Measurements from ENCODE around the gene MEG3. TPM values are rescaled to one million over a fixed set of nuclear protein-coding genes. Genes with fewer than 3 reads are reported as not detected.

MEG3 gene
- total RNA-seq, 1 donor from 2014 or later, result 0.18 TPM

DNA sequence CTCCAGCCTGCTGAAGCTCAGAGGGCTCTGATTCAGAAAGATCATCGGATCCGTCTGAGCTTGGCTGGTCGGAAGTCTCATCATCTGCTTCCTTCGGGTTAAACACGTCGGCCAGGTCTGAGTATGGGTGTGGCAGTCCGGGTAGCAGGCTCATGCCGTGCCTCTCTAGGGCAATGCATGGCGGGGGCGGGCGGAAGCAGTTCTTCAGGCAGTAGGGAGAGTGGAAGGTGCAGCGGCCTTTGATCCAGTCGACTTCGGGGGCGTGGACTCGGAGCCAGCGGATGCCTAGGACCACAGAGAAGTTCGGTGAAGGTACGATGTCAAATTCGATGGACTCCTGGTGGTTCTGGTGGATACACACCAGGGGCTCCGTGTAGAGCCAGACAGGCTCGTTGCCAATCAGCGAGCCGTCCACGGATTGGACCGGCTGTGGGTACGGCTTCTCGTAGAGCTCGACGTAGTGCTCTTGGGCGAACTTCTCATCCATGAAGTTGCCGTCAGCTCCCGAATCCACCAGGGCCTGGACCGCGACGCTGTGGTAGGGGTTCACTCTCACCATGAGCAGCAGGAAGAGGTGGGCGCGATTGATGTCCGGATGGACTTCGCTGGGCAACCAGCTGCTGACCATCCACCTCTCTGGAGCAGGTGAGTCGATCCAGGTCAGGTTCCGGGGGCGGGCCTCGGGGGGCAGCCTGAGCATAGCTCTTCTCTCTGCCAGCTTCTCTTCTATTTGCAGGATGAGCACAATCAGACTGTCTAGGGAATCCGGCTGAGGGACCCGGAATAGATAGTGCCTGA is 57.3 kb downstream of the MEG3 start:
- DNase-seq (ENCODE audit: low spot score in 2 of 2, unreplicated experiment in 2 of 2), result no peak
- Mint-ChIP-seq H3K4me3 (no peak overlapping the region), H3K9me3 (peaks cover 22% of the 10 kb centered on the region), H3K27ac (no peak overlapping the region), H3K4me1 (peaks cover 21% of the 10 kb centered on the region), H3K27me3 (ENCODE audit: low read depth) (peaks cover 4% of the 10 kb centered on the region), H3K36me3 (no peaks in the 10 kb centered on the region)
- TF ChIP-seq, protein P1, sequence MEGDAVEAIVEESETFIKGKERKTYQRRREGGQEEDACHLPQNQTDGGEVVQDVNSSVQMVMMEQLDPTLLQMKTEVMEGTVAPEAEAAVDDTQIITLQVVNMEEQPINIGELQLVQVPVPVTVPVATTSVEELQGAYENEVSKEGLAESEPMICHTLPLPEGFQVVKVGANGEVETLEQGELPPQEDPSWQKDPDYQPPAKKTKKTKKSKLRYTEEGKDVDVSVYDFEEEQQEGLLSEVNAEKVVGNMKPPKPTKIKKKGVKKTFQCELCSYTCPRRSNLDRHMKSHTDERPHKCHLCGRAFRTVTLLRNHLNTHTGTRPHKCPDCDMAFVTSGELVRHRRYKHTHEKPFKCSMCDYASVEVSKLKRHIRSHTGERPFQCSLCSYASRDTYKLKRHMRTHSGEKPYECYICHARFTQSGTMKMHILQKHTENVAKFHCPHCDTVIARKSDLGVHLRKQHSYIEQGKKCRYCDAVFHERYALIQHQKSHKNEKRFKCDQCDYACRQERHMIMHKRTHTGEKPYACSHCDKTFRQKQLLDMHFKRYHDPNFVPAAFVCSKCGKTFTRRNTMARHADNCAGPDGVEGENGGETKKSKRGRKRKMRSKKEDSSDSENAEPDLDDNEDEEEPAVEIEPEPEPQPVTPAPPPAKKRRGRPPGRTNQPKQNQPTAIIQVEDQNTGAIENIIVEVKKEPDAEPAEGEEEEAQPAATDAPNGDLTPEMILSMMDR (IDR thresholded peaks at IDR 0.05; ENCODE audit: unreplicated experiment), result no peak

DNA sequence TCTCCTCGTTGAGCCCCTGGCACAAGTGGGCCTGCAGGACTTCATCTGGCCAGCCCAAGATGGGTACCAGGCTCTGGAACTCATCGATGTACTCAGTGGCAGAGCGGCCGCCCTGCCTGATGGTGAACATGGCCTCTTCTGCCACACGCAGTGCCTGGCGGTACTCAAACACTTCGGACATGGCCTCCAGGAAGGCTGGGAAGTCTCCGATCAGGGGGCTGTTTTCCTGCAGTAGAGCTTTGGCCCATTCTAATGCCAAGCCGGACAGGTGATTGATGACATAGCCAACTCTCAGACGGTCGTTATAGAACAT is 57.8 kb downstream of the MEG3 start:
- Mint-ChIP-seq H3K9me3 (peaks cover 22% of the 10 kb centered on the region), H3K4me1 (peaks cover 26% of the 10 kb centered on the region), H3K36me3 (no peaks in the 10 kb centered on the region), H3K27ac (no peak overlapping the region), H3K4me3 (no peak overlapping the region), H3K27me3 (ENCODE audit: low read depth) (peaks cover 4% of the 10 kb centered on the region)
- DNase-seq (ENCODE audit: low spot score in 2 of 2, unreplicated experiment in 2 of 2), result no peak
- TF ChIP-seq, protein P1 (IDR thresholded peaks at IDR 0.05; ENCODE audit: unreplicated experiment), result no peak

DNA sequence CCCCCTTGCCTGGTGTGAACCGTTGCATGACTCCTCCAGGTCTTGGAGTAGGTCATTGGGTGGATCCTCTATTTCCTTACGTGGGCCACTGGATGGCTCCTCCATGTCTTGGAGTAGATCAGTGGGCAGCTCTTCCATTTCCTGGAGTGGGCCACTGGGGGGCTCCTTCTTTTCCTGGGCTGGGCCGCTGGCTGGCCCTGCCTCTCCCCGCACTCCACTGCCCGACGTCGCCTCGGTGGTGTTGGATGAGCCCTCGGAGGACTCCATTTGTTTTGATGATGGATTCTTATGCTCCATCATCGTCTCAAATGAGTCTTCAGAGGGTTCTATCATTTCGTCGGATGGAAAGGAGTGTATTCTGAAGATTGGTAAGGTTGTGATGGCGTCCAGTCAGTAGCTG is 58.5 kb downstream of the MEG3 start:
- DNase-seq (ENCODE audit: low spot score in 2 of 2, unreplicated experiment in 2 of 2), result no peak
- no peak overlapping the region for H3K4me3 Mint-ChIP-seq
- H3K27ac Mint-ChIP-seq, result no peak overlapping the region
- H3K9me3 Mint-ChIP-seq, result peaks cover 22% of the 10 kb centered on the region
- H3K36me3 Mint-ChIP-seq, result no peaks in the 10 kb centered on the region
- peaks cover 33% of the 10 kb centered on the region for H3K4me1 Mint-ChIP-seq
- TF ChIP-seq, protein P1 (IDR thresholded peaks at IDR 0.05; ENCODE audit: unreplicated experiment), result no peak
- H3K27me3 Mint-ChIP-seq (ENCODE audit: low read depth), result peaks cover 4% of the 10 kb centered on the region

DNA sequence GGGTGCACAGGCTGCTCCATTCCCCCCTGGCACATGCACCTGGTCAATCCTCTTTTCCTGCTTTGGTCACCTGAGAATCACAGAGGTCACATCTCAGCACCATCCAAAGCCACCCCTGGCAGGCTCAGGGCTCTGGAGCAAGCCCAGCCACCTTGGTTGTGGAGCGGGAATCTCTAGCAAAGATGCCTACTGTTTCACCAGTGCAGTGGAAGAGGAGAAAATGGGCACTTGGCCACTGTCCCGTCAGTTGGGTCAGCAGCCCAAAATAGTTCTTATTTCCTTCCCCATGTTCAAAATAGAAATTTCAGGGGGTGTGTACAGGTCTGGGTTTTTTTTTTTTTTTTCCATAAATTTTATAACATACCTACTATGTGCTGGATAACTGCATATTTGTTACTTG is 59.3 kb downstream of the MEG3 start:
- Mint-ChIP-seq H3K36me3 (no peaks in the 10 kb centered on the region), H3K4me1 (peaks cover 37% of the 10 kb centered on the region), H3K9me3 (peaks cover 22% of the 10 kb centered on the region), H3K4me3 (no peak overlapping the region), H3K27ac (no peak overlapping the region), H3K27me3 (ENCODE audit: low read depth) (peaks cover 4% of the 10 kb centered on the region)
- DNase-seq (ENCODE audit: low spot score in 2 of 2, unreplicated experiment in 2 of 2), result no peak
- TF ChIP-seq, protein P1 (IDR thresholded peaks at IDR 0.05; ENCODE audit: unreplicated experiment), result no peak

DNA sequence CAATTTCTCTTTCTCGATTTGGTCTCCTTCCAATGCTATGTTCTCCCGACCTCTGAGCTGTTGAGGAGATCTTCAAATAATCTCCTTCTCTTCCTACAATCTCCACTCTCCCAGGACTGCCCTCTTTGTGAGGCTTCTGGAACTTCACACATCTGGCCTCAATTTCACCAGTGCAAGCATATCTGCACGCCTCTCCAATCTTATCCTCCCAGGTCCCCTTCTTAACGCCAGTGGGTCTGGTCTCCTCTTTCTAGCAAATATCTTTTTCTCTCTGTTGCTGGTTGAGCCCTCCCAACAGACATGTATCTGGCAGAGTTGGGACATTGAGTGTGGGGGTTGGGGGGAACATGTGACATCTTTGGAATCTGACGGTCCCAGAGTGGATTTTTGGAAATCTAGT is 59.7 kb downstream of the MEG3 start:
- no peaks in the 10 kb centered on the region for H3K36me3 Mint-ChIP-seq
- peaks cover 4% of the 10 kb centered on the region for H3K27me3 Mint-ChIP-seq (ENCODE audit: low read depth)
- DNase-seq (ENCODE audit: low spot score in 2 of 2, unreplicated experiment in 2 of 2), result no peak
- H3K4me1 Mint-ChIP-seq, result peaks cover 37% of the 10 kb centered on the region
- peak overlapping the region; percentile 17 for H3K27ac Mint-ChIP-seq
- peaks cover 22% of the 10 kb centered on the region for H3K9me3 Mint-ChIP-seq
- H3K4me3 Mint-ChIP-seq, result no peak overlapping the region
- TF ChIP-seq, protein P1 (IDR thresholded peaks at IDR 0.05; ENCODE audit: unreplicated experiment), result no peak
